ENCODE measurements around the gene ACSBG1. TPM values are rescaled to one million over a fixed set of nuclear protein-coding genes. Genes with fewer than 3 reads are reported as not detected.
"Not testable (repeated sequence)": the region's sequence is repeated elsewhere in the genome, so short reads cannot be mapped to it uniquely, and the experiment has no call there.

ACSBG1 gene
- total RNA-seq, 1 donor from 2014 or later = 3.4 TPM

DNA sequence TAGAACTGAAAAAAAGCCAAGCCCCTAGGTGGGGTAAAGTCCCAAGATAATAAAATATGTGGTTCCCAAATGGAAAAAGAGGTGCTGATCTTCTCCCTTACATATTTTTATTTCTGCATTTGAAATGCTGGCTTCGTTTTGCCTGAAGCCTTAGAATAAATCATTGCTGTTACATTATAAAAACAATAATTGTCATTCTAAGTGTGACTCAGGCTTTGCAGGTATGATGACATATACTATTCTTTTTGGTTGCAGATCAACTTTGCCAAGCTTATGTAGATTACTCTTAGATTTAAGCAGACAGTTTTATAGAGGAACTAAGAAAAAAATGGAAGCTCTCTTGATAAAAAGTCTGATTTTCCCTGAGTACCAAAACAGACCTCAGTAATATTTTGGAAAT lies 77.7 kb downstream of the ACSBG1 start:
- intact Hi-C loops (cut with DNase I) = no loop called here
- Histone ChIP-seq H3K36me3 (peaks cover 0 to 32% of the 10 kb centered on the region in 2 donors), H3K27me3 (no peaks in the 10 kb centered on the region), H3K27ac (peak overlapping the region; percentile 36), H3K9me3 (no peaks in the 10 kb centered on the region), H3K4me1 (peaks cover 32% of the 10 kb centered on the region), H3K4me3 (no peak overlapping the region)
- no peak for DNase-seq (ENCODE audit: extremely low spot score in 2 of 2)
- TF ChIP-seq POLR2A (IDR thresholded peaks at IDR 0.05) (no peak), POLR2AphosphoS5 (IDR thresholded peaks at IDR 0.05; ENCODE audit: insufficient read depth in 1 of 2, low read depth in 1 of 2) (peak in 1 of 2 donors; percentile 76)

DNA sequence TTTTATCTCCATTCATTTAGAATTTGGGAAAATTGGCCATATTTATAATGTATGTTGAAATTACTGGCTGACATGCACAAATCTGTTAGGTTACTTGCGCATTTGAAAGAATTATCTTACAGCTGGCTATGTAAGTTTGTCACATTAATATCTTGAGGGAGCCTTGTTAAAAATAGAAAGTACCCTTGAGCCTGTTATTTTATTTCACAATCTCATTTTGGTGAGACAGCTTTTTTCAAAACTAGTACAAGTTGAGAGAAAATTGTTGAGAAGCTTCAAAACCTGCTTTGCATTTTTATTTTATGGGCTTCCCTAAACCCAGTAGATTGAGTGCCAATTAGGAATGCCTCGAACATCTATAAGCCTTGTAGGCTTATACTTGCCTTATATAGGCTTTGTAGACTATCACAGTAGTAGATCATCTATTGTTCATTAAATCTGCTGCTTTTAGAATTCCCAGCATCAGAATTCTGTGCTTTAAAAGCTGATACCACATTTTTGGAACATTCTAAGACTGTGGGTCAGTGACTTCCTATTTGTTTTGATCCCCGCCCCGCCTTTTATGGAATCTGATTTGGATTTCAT lies 78.9 kb downstream of the ACSBG1 start:
- H3K27ac ChIP-seq = peak overlapping the region; percentile 36
- TF ChIP-seq POLR2AphosphoS5 (IDR thresholded peaks at IDR 0.05; ENCODE audit: insufficient read depth in 1 of 2, low read depth in 1 of 2) (no peak), CTCF (IDR thresholded peaks at IDR 0.05) (no peak), POLR2A (IDR thresholded peaks at IDR 0.05) (no peak)
- H3K4me3 ChIP-seq = peak overlapping the region in 1 of 2 donors; percentile 11
- H3K4me1 ChIP-seq = peaks cover 41% of the 10 kb centered on the region
- DNase-seq (ENCODE audit: extremely low spot score in 2 of 2) = no peak
- intact Hi-C loops (cut with DNase I) = no loop called here
- H3K27me3 ChIP-seq = no peaks in the 10 kb centered on the region
- H3K9me3 ChIP-seq = no peaks in the 10 kb centered on the region
- H3K36me3 ChIP-seq = peaks cover 0 to 20% of the 10 kb centered on the region in 2 donors

DNA sequence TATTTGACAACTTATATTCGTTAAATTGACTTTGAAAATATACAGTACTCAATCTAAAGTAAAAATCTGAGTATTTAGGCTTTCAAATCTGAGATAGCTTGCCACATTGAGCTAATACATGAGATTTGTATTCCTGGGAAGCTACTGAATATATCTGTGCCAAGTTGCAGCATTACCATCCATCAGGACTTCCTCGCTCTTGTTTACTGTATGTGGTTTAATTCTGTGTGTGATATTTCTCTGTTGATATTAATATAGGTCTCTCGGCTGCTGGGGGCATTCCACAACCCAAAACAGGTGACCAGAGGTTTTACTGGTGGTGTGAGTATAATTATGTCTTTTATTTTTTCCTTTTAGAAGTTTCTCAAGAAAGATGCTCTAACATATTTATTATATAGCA lies 79.4 kb downstream of the ACSBG1 start:
- Histone ChIP-seq H3K4me3 (no peak overlapping the region), H3K27me3 (no peaks in the 10 kb centered on the region), H3K36me3 (peaks cover 0 to 15% of the 10 kb centered on the region in 2 donors), H3K9me3 (no peaks in the 10 kb centered on the region), H3K4me1 (peaks cover 45% of the 10 kb centered on the region), H3K27ac (peak overlapping the region; percentile 36)
- DNase-seq (ENCODE audit: extremely low spot score in 2 of 2) = no peak
- TF ChIP-seq CTCF (IDR thresholded peaks at IDR 0.05) (no peak), POLR2AphosphoS5 (IDR thresholded peaks at IDR 0.05; ENCODE audit: insufficient read depth in 1 of 2, low read depth in 1 of 2) (no peak), POLR2A (IDR thresholded peaks at IDR 0.05) (no peak)
- intact Hi-C loops (cut with DNase I) = no loop called here

- intact Hi-C loops (cut with DNase I) = not testable (repeated sequence)
- peaks cover 47% of the 10 kb centered on the region for H3K4me1 ChIP-seq
Measured at GRCh38 chr15:78151075-78151474, 83.3 kb downstream of the ACSBG1 start.

DNA sequence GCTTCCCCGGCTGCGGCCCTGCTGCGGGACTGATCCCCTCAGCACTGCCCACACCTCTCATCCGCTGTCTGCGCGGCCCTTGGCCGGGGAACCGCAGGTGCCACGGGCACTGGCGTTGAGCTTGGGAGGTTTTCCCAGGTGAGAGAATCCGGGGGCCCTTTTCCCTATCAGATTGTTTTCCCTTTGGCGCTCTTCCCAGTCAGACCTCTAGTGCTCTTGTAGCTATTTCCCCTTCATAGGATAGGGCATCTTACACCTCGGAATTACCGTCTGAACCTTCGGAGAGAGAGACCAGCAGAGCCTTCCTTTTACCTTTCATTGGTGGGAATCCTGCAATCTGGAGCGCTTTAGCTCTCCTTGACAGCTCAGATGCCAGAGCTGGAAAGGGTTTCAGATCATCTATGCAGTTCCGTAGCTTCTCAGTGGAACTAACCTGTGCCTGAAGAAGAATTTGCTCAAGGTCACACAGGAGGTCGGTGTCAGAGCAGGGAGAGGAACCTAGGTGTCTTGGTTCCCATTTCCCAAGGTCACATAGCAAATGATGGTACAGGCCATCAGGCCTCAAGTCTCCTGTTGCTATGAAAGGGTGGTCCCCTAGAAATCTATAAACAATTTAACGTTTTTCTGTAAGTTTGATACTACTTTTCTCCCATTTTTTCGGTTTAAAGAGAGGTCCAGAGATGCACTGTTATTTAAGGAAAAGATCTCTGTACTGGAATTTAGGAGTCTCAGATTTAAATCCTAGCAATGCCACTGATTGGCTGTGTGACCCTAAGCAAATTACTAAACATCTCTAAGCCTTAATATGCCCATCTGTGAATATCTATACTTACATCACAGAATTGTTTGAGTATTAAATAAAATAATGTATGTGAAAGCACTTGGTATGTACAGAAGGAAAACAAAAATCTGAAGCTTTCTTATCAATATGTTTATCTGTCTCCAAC lies 84.3 kb downstream of the ACSBG1 start:
- no peak for DNase-seq (ENCODE audit: extremely low spot score in 2 of 2)
- intact Hi-C loops (cut with DNase I) = no loop called here
- Histone ChIP-seq H3K27me3 (no peaks in the 10 kb centered on the region), H3K4me3 (peak overlapping the region; percentile 62 to 82), H3K9me3 (no peaks in the 10 kb centered on the region), H3K4me1 (peaks cover 37% of the 10 kb centered on the region), H3K36me3 (no peaks in the 10 kb centered on the region), H3K27ac (peak overlapping the region; percentile 81)
- no peak for TF ChIP-seq POLR2AphosphoS5 (IDR thresholded peaks at IDR 0.05; ENCODE audit: insufficient read depth in 1 of 2, low read depth in 1 of 2)
- no peak for TF ChIP-seq CTCF (IDR thresholded peaks at IDR 0.05)
- no peak for TF ChIP-seq POLR2A (IDR thresholded peaks at IDR 0.05)

More at GRCh38 chr15:78151075-78151474, 83.3 kb downstream of the ACSBG1 start:
- not testable (repeated sequence) for H3K36me3 ChIP-seq; DNase-seq (ENCODE audit: extremely low spot score in 2 of 2); H3K9me3 ChIP-seq; H3K4me3 ChIP-seq; H3K27ac ChIP-seq; H3K27me3 ChIP-seq

Measured in vagina (tissue), 2 donors.